Spinal cord (tissue), 10 donors: ENCODE data around the gene DHRS7C. TPM values are rescaled to one million over a fixed set of nuclear protein-coding genes. Genes with fewer than 3 reads are reported as not detected.

Source experiments
- DNase-seq, 6 donors: peaks; one replicate each; pipeline versions ENCODE4 v3.0.0 to v3.0.0-alpha.2; 2013 to 2015; ENCODE audit warnings: low spot score in 6 of 6, low read depth in 4 of 6
- H3K27ac ChIP-seq: one replicate; pipeline ENCODE4 v1.5.1; 2013; ENCODE audit warnings: low read depth, low read length, control low read depth
- H3K27me3 ChIP-seq: one replicate; pipeline ENCODE4 v1.6.1; 2013; ENCODE audit warnings: low read length; ENCODE audit not compliant: control insufficient read depth, insufficient read depth
- H3K36me3 ChIP-seq: one replicate; pipeline ENCODE4 v1.6.1; 2013; ENCODE audit warnings: low read length; ENCODE audit not compliant: control insufficient read depth, insufficient read depth
- H3K4me1 ChIP-seq: one replicate; pipeline ENCODE4 v1.6.1; 2013; ENCODE audit warnings: low read length; ENCODE audit not compliant: control insufficient read depth, insufficient read depth
- H3K4me3 ChIP-seq: one replicate; pipeline ENCODE4 v1.5.1; 2013; ENCODE audit warnings: low read depth, low read length, control low read depth
- H3K9me3 ChIP-seq: one replicate; pipeline ENCODE4 v1.6.1; 2013; ENCODE audit warnings: low read length; ENCODE audit not compliant: control insufficient read depth, insufficient read depth
- whole genome bisulfite sequencing: methylation state at CpG from one replicate; pipeline ENCODE4 v1.1.5; 2013; ENCODE audit warnings: missing lambda C conversion rate; ENCODE audit not compliant: insufficient coverage; 5-methylcytosine and 5-hydroxymethylcytosine counted together
- polyA plus RNA-seq, 2 donors: library from polyadenylated mRNA; unstranded; fragments of 120-200 nt; gene quantifications; one replicate each; pipeline ENCODE4 v1.2.1, GENCODE V29; 2013; ENCODE audit not compliant: insufficient read length in 2 of 2
- total RNA-seq, 2 donors: library from RNA; depleted of rRNA in 1 of 2; stranded (reverse); fragments of 120-200 nt in 1 of 2; fragments of >200 nt in 1 of 2; gene quantifications; one replicate each; pipeline versions ENCODE4 v1.2.3 to v1.2.4, GENCODE V29; 2013 to 2014
- donor health status: healthy.

DHRS7C gene
- total and polyA plus RNA-seq, 4 donors, result 0.18 TPM; not detected in 3

- H3K36me3 ChIP-seq, result no peaks in the 10 kb centered on the region
- DNase-seq, result no peak
- 92% methylated on average over 15 of the region's 15 CpGs for WGBS
- H3K4me1 ChIP-seq, result no peaks in the 10 kb centered on the region
- no peak overlapping the region for H3K27ac ChIP-seq
- H3K27me3 ChIP-seq, result no peaks in the 10 kb centered on the region
- H3K9me3 ChIP-seq, result no peaks in the 10 kb centered on the region
- H3K4me3 ChIP-seq, result no peak overlapping the region
Observed at GRCh38 chr17:9769036-9769695, 22.2 kb downstream of the DHRS7C start.

GRCh38 chr17:9768381-9768934 lies 22.9 kb downstream of the DHRS7C start:
- peaks cover 2% of the 10 kb centered on the region for H3K27me3 ChIP-seq
- no peaks in the 10 kb centered on the region for H3K9me3 ChIP-seq
- DNase-seq, result peak in 2 of 6 donors; percentile 27 to 41
- no peaks in the 10 kb centered on the region for H3K36me3 ChIP-seq
- no peaks in the 10 kb centered on the region for H3K4me1 ChIP-seq
- 36% methylated on average over 4 of the region's 5 CpGs for WGBS
- H3K27ac ChIP-seq, result no peak overlapping the region
- H3K4me3 ChIP-seq, result no peak overlapping the region

- H3K27ac ChIP-seq, result no peak overlapping the region
- DNase-seq, result no peak
- peaks cover 2% of the 10 kb centered on the region for H3K27me3 ChIP-seq
- H3K9me3 ChIP-seq, result no peaks in the 10 kb centered on the region
- H3K36me3 ChIP-seq, result no peaks in the 10 kb centered on the region
- H3K4me1 ChIP-seq, result no peaks in the 10 kb centered on the region
- no peak overlapping the region for H3K4me3 ChIP-seq
- 84% methylated on average over 5 of the region's 7 CpGs for WGBS
Observed at GRCh38 chr17:9767432-9767991, 23.9 kb downstream of the DHRS7C start.

- DNase-seq, result no peak
- Histone ChIP-seq H3K36me3 (no peaks in the 10 kb centered on the region), H3K4me1 (no peaks in the 10 kb centered on the region), H3K4me3 (no peak overlapping the region), H3K27me3 (peaks cover 2% of the 10 kb centered on the region), H3K27ac (no peak overlapping the region), H3K9me3 (no peaks in the 10 kb centered on the region)
- WGBS, result 97% methylated on average over 5 of the region's 5 CpGs
Observed at GRCh38 chr17:9766970-9767369, 24.4 kb downstream of the DHRS7C start.

- WGBS, result no CpG with 5 or more reads among the region's 1 CpG
- peaks cover 2% of the 10 kb centered on the region for H3K27me3 ChIP-seq
- H3K4me3 ChIP-seq, result no peak overlapping the region
- no peaks in the 10 kb centered on the region for H3K36me3 ChIP-seq
- H3K4me1 ChIP-seq, result no peaks in the 10 kb centered on the region
- no peak overlapping the region for H3K27ac ChIP-seq
- DNase-seq, result no peak
- no peaks in the 10 kb centered on the region for H3K9me3 ChIP-seq
Observed at GRCh38 chr17:9765322-9765721, 26.1 kb downstream of the DHRS7C start.

- Histone ChIP-seq H3K36me3 (no peaks in the 10 kb centered on the region), H3K4me3 (no peak overlapping the region), H3K27me3 (peaks cover 2% of the 10 kb centered on the region), H3K4me1 (no peaks in the 10 kb centered on the region), H3K9me3 (no peaks in the 10 kb centered on the region), H3K27ac (no peak overlapping the region)
- DNase-seq, result peak in 1 of 6 donors; percentile 22
- 60% methylated on average over 4 of the region's 4 CpGs for WGBS
Observed at GRCh38 chr17:9763643-9764042, 27.7 kb downstream of the DHRS7C start.

- Histone ChIP-seq H3K27me3 (peaks cover 2% of the 10 kb centered on the region), H3K4me3 (no peak overlapping the region), H3K27ac (no peak overlapping the region), H3K36me3 (no peaks in the 10 kb centered on the region), H3K4me1 (no peaks in the 10 kb centered on the region), H3K9me3 (no peaks in the 10 kb centered on the region)
- no CpG with 5 or more reads among the region's 1 CpG for WGBS
- DNase-seq, result no peak
Observed at GRCh38 chr17:9760266-9760665, 31.1 kb downstream of the DHRS7C start.

GRCh38 chr17:9755083-9755482 lies 36.3 kb downstream of the DHRS7C start:
- DNase-seq, result no peak
- Histone ChIP-seq H3K4me3 (no peak overlapping the region), H3K9me3 (no peaks in the 10 kb centered on the region), H3K27me3 (no peaks in the 10 kb centered on the region), H3K27ac (no peak overlapping the region), H3K36me3 (no peaks in the 10 kb centered on the region), H3K4me1 (no peaks in the 10 kb centered on the region)
- WGBS, result 96% methylated on average over 2 of the region's 3 CpGs

GRCh38 chr17:9750524-9750923 lies 40.9 kb downstream of the DHRS7C start:
- 61% methylated on average over 9 of the region's 9 CpGs for WGBS

More at GRCh38 chr17:9750524-9750923, 40.9 kb downstream of the DHRS7C start:
- H3K27me3 ChIP-seq, result no peaks in the 10 kb centered on the region
- no peak overlapping the region for H3K4me3 ChIP-seq
- DNase-seq, result no peak
- no peaks in the 10 kb centered on the region for H3K9me3 ChIP-seq
- H3K4me1 ChIP-seq, result no peaks in the 10 kb centered on the region
- no peaks in the 10 kb centered on the region for H3K36me3 ChIP-seq
- H3K27ac ChIP-seq, result no peak overlapping the region
